Kasumi-1 (cell line): Measurements from ENCODE around the gene ABCA1.
"Not testable (repeated sequence)": the region's sequence is repeated elsewhere in the genome, so short reads cannot be mapped to it uniquely, and the experiment has no call there.

Experiments used
- DNase-seq, 2 experiments: peaks; one replicate each; lab custom pipeline; 2025; lab: John Stamatoyannopoulos, UW

The ABCA1 gene

GRCh38 chr9:104906441-104907277, 21.3 kb downstream of the ABCA1 start:
- DNase-seq, result no peak

- DNase-seq, result no peak
Measured at GRCh38 chr9:104905931-104906330, 22.0 kb downstream of the ABCA1 start.

GRCh38 chr9:104905153-104905901, 22.6 kb downstream of the ABCA1 start:
- DNase-seq, result no peak

- DNase-seq, result no peak
Measured at GRCh38 chr9:104903609-104904008, 24.3 kb downstream of the ABCA1 start.

GRCh38 chr9:104900871-104901270, 27.1 kb downstream of the ABCA1 start:
- no peak for DNase-seq

GRCh38 chr9:104900324-104900723, 27.6 kb downstream of the ABCA1 start:
- no peak for DNase-seq

GRCh38 chr9:104899759-104900247, 28.2 kb downstream of the ABCA1 start:
- no peak for DNase-seq

GRCh38 chr9:104898376-104898775, 29.6 kb downstream of the ABCA1 start:
- DNase-seq, result not testable (repeated sequence)

GRCh38 chr9:104896131-104896530, 31.8 kb downstream of the ABCA1 start:
- no peak for DNase-seq

- no peak for DNase-seq
Measured at GRCh38 chr9:104895572-104895971, 32.4 kb downstream of the ABCA1 start.

GRCh38 chr9:104892701-104893100, 35.3 kb downstream of the ABCA1 start:
- no peak for DNase-seq

- DNase-seq, result no peak
Measured at GRCh38 chr9:104890433-104890770, 37.6 kb downstream of the ABCA1 start.

- no peak for DNase-seq
Measured at GRCh38 chr9:104885818-104886709, 41.9 kb downstream of the ABCA1 start.

GRCh38 chr9:104883169-104883568, 44.8 kb downstream of the ABCA1 start:
- DNase-seq, result no peak

- no peak for DNase-seq
Measured at GRCh38 chr9:104882566-104882965, 45.4 kb downstream of the ABCA1 start.

- no peak for DNase-seq
Measured at GRCh38 chr9:104882086-104882485, 45.9 kb downstream of the ABCA1 start.

- DNase-seq, result no peak
Measured at GRCh38 chr9:104879555-104880309, 48.2 kb downstream of the ABCA1 start.

- DNase-seq, result no peak
Measured at GRCh38 chr9:104876587-104876986, 51.4 kb downstream of the ABCA1 start.

- DNase-seq, result no peak
Measured at GRCh38 chr9:104875897-104876296, 52.1 kb downstream of the ABCA1 start.

- DNase-seq, result no peak
Measured at GRCh38 chr9:104875320-104875719, 52.6 kb downstream of the ABCA1 start.

- peak in 1 of 2 experiments; percentile 39 for DNase-seq
Measured at GRCh38 chr9:104873489-104873850, 54.5 kb downstream of the ABCA1 start.
